ENCODE results near the gene CDC42BPG.

CDC42BPG gene

DNA sequence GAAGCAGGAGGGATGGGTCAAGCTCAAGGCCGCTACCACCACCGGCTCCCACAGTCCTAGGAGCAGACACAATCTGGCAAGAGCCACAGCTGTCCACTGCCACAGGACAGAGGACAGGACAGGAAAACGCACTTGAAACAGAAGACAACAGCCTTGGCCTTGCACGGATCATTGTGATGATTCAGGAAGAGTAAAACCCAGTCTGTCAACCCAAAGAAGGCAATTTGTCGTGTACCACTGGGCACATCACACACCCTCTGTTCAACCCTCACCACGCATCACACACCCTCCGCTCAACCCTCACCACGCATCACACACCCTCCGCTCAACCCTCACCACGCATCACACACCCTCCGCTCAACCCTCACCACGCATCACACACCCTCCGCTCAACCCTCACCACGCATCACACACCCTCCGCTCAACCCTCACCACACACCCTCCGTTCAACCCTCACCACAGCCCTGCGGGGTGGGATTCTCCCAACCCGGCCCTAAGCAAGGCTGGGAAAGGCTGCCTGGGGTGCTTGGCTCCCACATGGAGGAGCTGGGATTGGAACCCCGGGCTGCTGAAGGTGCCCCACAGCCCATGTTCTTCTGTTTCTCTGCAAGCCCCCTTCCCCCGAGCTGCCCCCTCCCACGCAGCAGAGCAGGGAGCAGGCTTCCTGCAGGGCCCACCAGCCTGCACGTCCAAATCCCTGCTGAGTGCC is 11.3 kb upstream of the CDC42BPG start (continued):
- TF ChIP-seq ZNF518A (tag by site-specific recombination; conservative IDR thresholded peaks at IDR 0.05; ENCODE audit: low read depth) (no peak), ZNF175 (tag by site-specific recombination; IDR thresholded peaks at IDR 0.05) (no peak), INSM2 (tag by site-specific recombination; IDR thresholded peaks at IDR 0.05) (no peak), ZNF580 (tag by site-specific recombination; IDR thresholded peaks at IDR 0.05) (no peak), SP7 (tag by site-specific recombination; IDR thresholded peaks at IDR 0.05) (no peak), ZNF2 (tag by site-specific recombination; IDR thresholded peaks at IDR 0.05) (no peak), ZNF707 (tag by site-specific recombination; IDR thresholded peaks at IDR 0.05) (no peak)
- TF ChIP-seq, protein P1, sequence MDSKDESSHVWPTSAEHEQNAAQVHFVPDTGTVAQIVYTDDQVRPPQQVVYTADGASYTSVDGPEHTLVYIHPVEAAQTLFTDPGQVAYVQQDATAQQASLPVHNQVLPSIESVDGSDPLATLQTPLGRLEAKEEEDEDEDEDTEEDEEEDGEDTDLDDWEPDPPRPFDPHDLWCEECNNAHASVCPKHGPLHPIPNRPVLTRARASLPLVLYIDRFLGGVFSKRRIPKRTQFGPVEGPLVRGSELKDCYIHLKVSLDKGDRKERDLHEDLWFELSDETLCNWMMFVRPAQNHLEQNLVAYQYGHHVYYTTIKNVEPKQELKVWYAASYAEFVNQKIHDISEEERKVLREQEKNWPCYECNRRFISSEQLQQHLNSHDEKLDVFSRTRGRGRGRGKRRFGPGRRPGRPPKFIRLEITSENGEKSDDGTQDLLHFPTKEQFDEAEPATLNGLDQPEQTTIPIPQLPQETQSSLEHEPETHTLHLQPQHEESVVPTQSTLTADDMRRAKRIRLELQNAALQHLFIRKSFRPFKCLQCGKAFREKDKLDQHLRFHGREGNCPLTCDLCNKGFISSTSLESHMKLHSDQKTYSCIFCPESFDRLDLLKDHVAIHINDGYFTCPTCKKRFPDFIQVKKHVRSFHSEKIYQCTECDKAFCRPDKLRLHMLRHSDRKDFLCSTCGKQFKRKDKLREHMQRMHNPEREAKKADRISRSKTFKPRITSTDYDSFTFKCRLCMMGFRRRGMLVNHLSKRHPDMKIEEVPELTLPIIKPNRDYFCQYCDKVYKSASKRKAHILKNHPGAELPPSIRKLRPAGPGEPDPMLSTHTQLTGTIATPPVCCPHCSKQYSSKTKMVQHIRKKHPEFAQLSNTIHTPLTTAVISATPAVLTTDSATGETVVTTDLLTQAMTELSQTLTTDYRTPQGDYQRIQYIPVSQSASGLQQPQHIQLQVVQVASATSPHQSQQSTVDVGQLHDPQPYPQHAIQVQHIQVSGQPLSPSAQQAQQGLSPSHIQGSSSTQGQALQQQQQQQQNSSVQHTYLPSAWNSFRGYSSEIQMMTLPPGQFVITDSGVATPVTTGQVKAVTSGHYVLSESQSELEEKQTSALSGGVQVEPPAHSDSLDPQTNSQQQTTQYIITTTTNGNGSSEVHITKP (tag by site-specific recombination; IDR thresholded peaks at IDR 0.05), result no peak

GRCh38 chr11:64854534-64855502 is 10.4 kb upstream of the CDC42BPG start:
- H3K27ac ChIP-seq (ENCODE audit: extremely low read depth, low read depth, low read length), result no peak overlapping the region
- H3K4me3 ChIP-seq (ENCODE audit: low read depth, low read length), result no peak overlapping the region
- peaks cover 0 to 31% of the 10 kb centered on the region in 2 experiments; a peak in 1 of 3 replicates for H3K36me3 ChIP-seq (ENCODE audit: control insufficient read depth in 2 of 2, insufficient read depth in 1 of 2, low read length in 2 of 2)
- POLR2A ChIA-PET, result interaction anchor here (0.6 to 2.7 kb wide), 4 partner anchors 20 to 173 kb away, joined by 3 to 23 read pairs (median 4); partner anchors contain the start of genes EHD1 and SF1
- no peaks in the 10 kb centered on the region for H3K4me1 ChIP-seq (ENCODE audit: control insufficient read depth, insufficient read depth, low read length)
- CTCF ChIA-PET, result interaction anchor here (0.9 to 3.2 kb wide), 7 partner anchors 9 to 155 kb away, joined by 3 to 20 read pairs (median 4); partner anchors contain the start of gene EHD1
- no peaks in the 10 kb centered on the region for H3K9me3 ChIP-seq (ENCODE audit: control insufficient read depth, insufficient read depth, low read depth, low read length)
- TF ChIP-seq ZNF488 (tag by site-specific recombination; IDR thresholded peaks at IDR 0.05), result no peak
- TF ChIP-seq ZNF335 (tag by site-specific recombination; conservative IDR thresholded peaks at IDR 0.05), result peak; percentile 36; the same call in 1 of the 2 replicates
- TF ChIP-seq ZNF398 (tag by site-specific recombination; IDR thresholded peaks at IDR 0.05), result peak; percentile 37; the same call in 1 of the 2 replicates
- TF ChIP-seq SP7 (tag by site-specific recombination; IDR thresholded peaks at IDR 0.05), result peak; percentile 88
- TF ChIP-seq ZNF670 (tag by site-specific recombination; IDR thresholded peaks at IDR 0.05; ENCODE audit: low read depth), result no peak
- TF ChIP-seq ZNF148 (tag by site-specific recombination; IDR thresholded peaks at IDR 0.05; ENCODE audit: borderline replicate concordance), result no peak
- TF ChIP-seq KLF8 (tag by site-specific recombination; IDR thresholded peaks at IDR 0.05), result peak; percentile 49; the same call in 1 of the 2 replicates
- no peak for TF ChIP-seq SCRT2 (tag by site-specific recombination; IDR thresholded peaks at IDR 0.05)
- TF ChIP-seq ZNF560 (tag by site-specific recombination; IDR thresholded peaks at IDR 0.05; ENCODE audit: borderline replicate concordance), result no peak

All from HEK293 (cell line).